Cardiac ventricle fibroblast (primary cell): ENCODE measurements around the gene HSPA4. TPM values are rescaled to one million over a fixed set of nuclear protein-coding genes. Genes with fewer than 3 reads are reported as not detected.

Experiments used
- total RNA-seq: library from RNA; depleted of rRNA; stranded (reverse); fragments of >200 nt; gene quantifications from 2 replicates; pipeline ENCODE4 v1.2.3, GENCODE V29; 2015

The HSPA4 gene
- 52.5 and 67.2 TPM in 2 replicates for total RNA-seq

DNA sequence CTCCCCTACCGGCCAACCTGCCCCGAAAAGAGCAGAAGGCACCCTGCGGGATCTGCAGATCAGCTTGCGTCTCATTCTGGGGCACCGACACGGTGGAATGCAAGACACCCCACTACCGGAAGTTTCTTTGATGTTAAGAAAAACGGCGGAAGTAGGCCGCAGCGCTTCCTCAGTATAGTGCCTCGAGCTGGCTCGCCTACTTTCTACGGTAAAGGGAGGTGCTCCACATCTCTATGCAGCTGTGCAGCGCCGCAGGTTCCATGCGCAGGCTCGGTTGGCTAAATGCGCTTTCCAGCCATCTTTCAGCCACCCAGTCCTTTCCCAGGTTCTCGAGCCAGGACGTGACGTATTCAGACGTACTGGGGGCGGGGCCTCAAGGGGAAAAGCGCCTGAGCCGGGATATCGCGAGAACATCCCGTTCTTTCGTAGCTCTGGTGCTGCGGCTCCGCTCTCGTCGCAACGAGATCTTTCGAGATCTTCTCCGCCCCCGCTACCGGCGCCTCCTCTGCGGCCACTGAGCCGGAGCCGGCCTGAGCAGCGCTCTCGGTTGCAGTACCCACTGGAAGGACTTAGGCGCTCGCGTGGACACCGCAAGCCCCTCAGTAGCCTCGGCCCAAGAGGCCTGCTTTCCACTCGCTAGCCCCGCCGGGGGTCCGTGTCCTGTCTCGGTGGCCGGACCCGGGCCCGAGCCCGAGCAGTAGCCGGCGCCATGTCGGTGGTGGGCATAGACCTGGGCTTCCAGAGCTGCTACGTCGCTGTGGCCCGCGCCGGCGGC, at the start of gene HSPA4:
Gene HSPA4, plus strand, starts transcription at position 472 of the 775 bp plus-strand sequence. Its CDS starts 238 bp downstream, at position 710.

GRCh38 chr5:133025804-133026663, 25.8 kb upstream of the HSPA4 start, which contains the start of gene ZCCHC10:
ZCCHC10 (minus strand) TSS chr5:133026549; CDS start chr5:133026537, 12 bp downstream.

Other genes starting within 250 kb of the HSPA4 start
- gene SOWAHA, start 238.7 kb upstream of the HSPA4 start, total RNA-seq, result not detected in 2 replicates
- 6.2 and 8.9 TPM in 2 replicates for gene SHROOM1, start 221.4 kb upstream of the HSPA4 start, total RNA-seq
- 0.20 TPM in 1 of 2 replicates, not detected in the other for gene GDF9, start 185.5 kb upstream of the HSPA4 start, total RNA-seq
- gene UQCRQ, start 185.4 kb upstream of the HSPA4 start, total RNA-seq, result 137 and 161 TPM in 2 replicates
- 0.10 and 0.37 TPM in 2 replicates for gene LEAP2, start 178.3 kb upstream of the HSPA4 start, total RNA-seq
- 44.3 and 49.5 TPM in 2 replicates for gene AFF4, start 88.4 kb upstream of the HSPA4 start, total RNA-seq
- gene ZCCHC10, start 25.5 kb upstream of the HSPA4 start, total RNA-seq, result 6.7 and 8.3 TPM in 2 replicates